Liver (tissue), 9 donors: ENCODE results near the gene NLK. TPM values are rescaled to one million over a fixed set of nuclear protein-coding genes. Genes with fewer than 3 reads are reported as not detected.

ENCODE experiments used
- DNase-seq: peaks from one replicate; pipeline ENCODE4 v3.0.0-alpha.2; 2017; ENCODE audit warnings: low spot score
- H3K27ac ChIP-seq, 2 donors: one replicate each; pipeline ENCODE4 v1.7.0; 2013; ENCODE audit warnings: inconsistent platforms in 2 of 2, low read length in 2 of 2, control low read depth in 1 of 2, low read depth in 1 of 2, mild to moderate bottlenecking in 1 of 2
- H3K27me3 ChIP-seq, 4 donors: one replicate each; pipeline versions ENCODE4 v1.6.1 to v1.7.0; 2013; ENCODE audit warnings: low read length in 3 of 4, inconsistent platforms in 1 of 4, mild to moderate bottlenecking in 1 of 4, moderate library complexity in 1 of 4; ENCODE audit not compliant: control insufficient read depth in 4 of 4, insufficient read depth in 4 of 4
- H3K36me3 ChIP-seq, 4 donors: one replicate each; pipeline versions ENCODE4 v1.6.1 to v1.7.0; 2013; ENCODE audit warnings: low read length in 3 of 4, mild to moderate bottlenecking in 3 of 4, low read depth in 1 of 4, moderate library complexity in 1 of 4; ENCODE audit not compliant: control insufficient read depth in 4 of 4, insufficient read depth in 3 of 4
- H3K4me1 ChIP-seq, 4 donors: one replicate each; pipeline versions ENCODE4 v1.6.1 to v1.7.0; 2013; ENCODE audit warnings: low read length in 3 of 4, mild to moderate bottlenecking in 3 of 4, moderate library complexity in 1 of 4; ENCODE audit not compliant: control insufficient read depth in 4 of 4, insufficient read depth in 4 of 4
- H3K4me3 ChIP-seq, 3 donors: one replicate each; pipeline versions ENCODE4 v1.6.1 to v1.7.0; 2013; ENCODE audit warnings: low read length in 3 of 3, control low read depth in 1 of 3, low read depth in 1 of 3, mild to moderate bottlenecking in 1 of 3
- H3K9ac ChIP-seq, 2 donors: one replicate each; pipeline ENCODE4 v1.7.0; 2013; ENCODE audit warnings: low read length in 2 of 2, mild to moderate bottlenecking in 2 of 2, moderate library complexity in 2 of 2, control low read depth in 1 of 2, low read depth in 1 of 2
- H3K9me3 ChIP-seq, 4 donors: one replicate each; pipeline versions ENCODE4 v1.6.1 to v1.7.0; 2013; ENCODE audit warnings: low read length in 3 of 4; ENCODE audit not compliant: control insufficient read depth in 4 of 4
- EGR1 ChIP-seq, 2 donors: IDR thresholded peaks; 2 replicates each; pipeline ENCODE4 v1.6.1; 2016 to 2018; ENCODE audit warnings: antibody characterized with exemption in 2 of 2, low read depth in 2 of 2
- FOXA1 ChIP-seq: IDR thresholded peaks from 2 replicates; pipeline ENCODE4 v1.6.1; 2016; ENCODE audit warnings: antibody characterized with exemption
- FOXA2 ChIP-seq: IDR thresholded peaks from 2 replicates; pipeline ENCODE4 v1.6.1; 2016; ENCODE audit warnings: antibody characterized with exemption
- GABPA ChIP-seq, 2 donors: IDR thresholded peaks in 1 of 2; conservative IDR thresholded peaks in 1 of 2; 2 replicates each; pipeline ENCODE4 v1.6.1; 2016; ENCODE audit warnings: antibody characterized with exemption in 2 of 2, mild to moderate bottlenecking in 1 of 2, moderate library complexity in 1 of 2
- HNF4A ChIP-seq, 2 donors: conservative IDR thresholded peaks; 2 replicates each; pipeline ENCODE4 v1.6.1; 2016; ENCODE audit warnings: antibody characterized with exemption in 2 of 2, mild to moderate bottlenecking in 2 of 2
- HNF4G ChIP-seq: IDR thresholded peaks from 2 replicates; pipeline ENCODE4 v1.6.1; 2016; ENCODE audit warnings: antibody characterized with exemption
- JUND ChIP-seq, 2 donors: IDR thresholded peaks; 2 replicates each; pipeline ENCODE4 v1.6.1; 2016; ENCODE audit warnings: antibody characterized with exemption in 2 of 2
- NR2F2 ChIP-seq: IDR thresholded peaks from 2 replicates; pipeline ENCODE4 v1.6.1; 2016; ENCODE audit warnings: antibody characterized with exemption
- RAD21 ChIP-seq, 2 donors: IDR thresholded peaks; 2 replicates each; pipeline ENCODE4 v1.6.1; 2016; ENCODE audit warnings: antibody characterized with exemption in 2 of 2, mild to moderate bottlenecking in 2 of 2
- RXRA ChIP-seq, 2 donors: IDR thresholded peaks; 2 replicates each; pipeline ENCODE4 v1.6.1; 2017 to 2018; ENCODE audit warnings: antibody characterized with exemption in 2 of 2, mild to moderate bottlenecking in 1 of 2
- SP1 ChIP-seq: IDR thresholded peaks from 2 replicates; pipeline ENCODE4 v1.6.1; 2018; ENCODE audit warnings: antibody characterized with exemption, mild to moderate bottlenecking
- TAF1 ChIP-seq: conservative IDR thresholded peaks from 2 replicates; pipeline ENCODE4 v1.6.1; 2016; ENCODE audit warnings: antibody characterized with exemption, mild to moderate bottlenecking
- YY1 ChIP-seq: IDR thresholded peaks from 2 replicates; pipeline ENCODE4 v1.6.1; 2016; ENCODE audit warnings: antibody characterized with exemption, mild to moderate bottlenecking
- WGBS: extraction: QIAGEN DNeasy Blood & Tissue Kit; methylation state at CpG from one replicate; pipeline ENCODE4 v1.1.7; 2013; 5-methylcytosine and 5-hydroxymethylcytosine counted together
- polyA plus RNA-seq, 2 donors: library from polyadenylated mRNA; stranded (reverse) in 1 of 2; unstranded in 1 of 2; fragments of 200-250 nt in 1 of 2; fragments of >200 nt in 1 of 2; fragmentation: Nextera tagmentation in 1 of 2; extraction: Ambion mirVana in 1 of 2; gene quantifications; one replicate each; pipeline versions ENCODE4 v1.2.1 to v1.2.3, GENCODE V29; 2013 to 2015
- total RNA-seq, 2 donors: library from RNA; depleted of rRNA; stranded (reverse); fragments of >200 nt; gene quantifications; one replicate each; pipeline ENCODE4 v1.2.3, GENCODE V29; 2014
- TF ChIP-seq, protein P1 (sequence below): IDR thresholded peaks from 2 replicates; pipeline ENCODE4 v1.6.1; 2016; ENCODE audit warnings: antibody characterized with exemption
- TF ChIP-seq, protein P2 (sequence below): fragments of 150-350 bp; IDR thresholded peaks from 2 replicates; pipeline ENCODE4 v1.5.1; 2017; ENCODE audit warnings: improper control_type of control experiment, low read depth, low read length; ENCODE audit not compliant: missing input control
- TF ChIP-seq, protein P3 (sequence below): IDR thresholded peaks from 2 replicates; pipeline ENCODE4 v1.6.1; 2016; ENCODE audit warnings: antibody characterized with exemption, mild to moderate bottlenecking
- TF ChIP-seq, protein P4 (sequence below): IDR thresholded peaks from 2 replicates; pipeline ENCODE4 v1.6.1; 2016; ENCODE audit warnings: antibody characterized with exemption
- donor health status: healthy.
- donor health status: healthy.
- donor health status: healthy.
- donor health status: healthy.
- donor health status: healthy.

The NLK gene
- total and polyA plus RNA-seq, 4 donors: 4.4 to 17.4 (median 9.2) TPM

DNA sequence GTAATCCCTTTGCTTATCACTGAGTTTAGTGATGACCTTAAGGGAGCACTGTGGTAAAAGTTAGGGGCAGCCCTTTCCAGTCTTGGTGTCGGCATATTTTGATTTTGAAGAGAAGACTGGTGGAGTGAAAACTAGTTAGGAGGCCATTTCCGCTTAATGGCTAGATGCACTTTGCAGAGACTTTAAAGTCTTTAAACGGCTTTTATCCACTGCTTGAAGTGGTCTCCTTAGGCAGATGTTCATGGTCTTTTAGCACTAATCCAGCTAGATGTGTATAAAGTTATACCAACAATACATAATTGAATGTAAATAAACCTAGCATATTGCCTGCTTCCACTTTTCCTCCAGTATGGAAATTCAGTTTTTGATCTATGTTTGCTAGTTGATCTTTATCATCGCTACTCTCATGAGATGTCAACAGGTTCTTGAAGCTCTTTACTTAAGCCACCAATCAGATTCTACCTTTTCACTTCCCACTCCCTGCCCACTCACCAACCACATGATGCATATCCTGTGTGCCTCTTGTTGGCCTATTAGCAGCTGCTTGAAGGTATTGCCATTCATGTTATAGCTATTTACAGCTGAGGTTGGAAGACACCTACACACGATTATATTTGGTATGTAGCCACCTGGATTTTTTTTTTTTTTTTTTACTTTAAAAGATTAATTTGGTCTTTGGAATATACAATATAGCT, 132.0 kb downstream of the NLK start:
- Histone ChIP-seq H3K9me3 (no peaks in the 10 kb centered on the region), H3K27ac (no peak overlapping the region), H3K4me3 (no peak overlapping the region), H3K27me3 (no peaks in the 10 kb centered on the region), H3K4me1 (peaks cover 0 to 7% (median 4%) of the 10 kb centered on the region in 4 donors), H3K9ac (no peak overlapping the region), H3K36me3 (peaks cover 2 to 6% (median 3%) of the 10 kb centered on the region in 4 donors)
- TF ChIP-seq NR2F2 (no peak), TAF1 (no peak), RXRA (IDR thresholded peaks at IDR 0.05) (no peak), YY1 (no peak), FOXA2 (no peak), EGR1 (IDR thresholded peaks at IDR 0.05; ENCODE audit: low read depth in 2 of 2) (no peak), HNF4A (conservative IDR thresholded peaks at IDR 0.05) (no peak), JUND (IDR thresholded peaks at IDR 0.05) (no peak), RAD21 (IDR thresholded peaks at IDR 0.05) (no peak), GABPA (IDR thresholded peaks at IDR 0.05 in 1 of 2, conservative IDR thresholded peaks at IDR 0.05 in 1 of 2) (no peak), FOXA1 (no peak)
- TF ChIP-seq, protein P1, sequence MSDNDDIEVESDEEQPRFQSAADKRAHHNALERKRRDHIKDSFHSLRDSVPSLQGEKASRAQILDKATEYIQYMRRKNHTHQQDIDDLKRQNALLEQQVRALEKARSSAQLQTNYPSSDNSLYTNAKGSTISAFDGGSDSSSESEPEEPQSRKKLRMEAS: no peak
- TF ChIP-seq, protein P2, sequence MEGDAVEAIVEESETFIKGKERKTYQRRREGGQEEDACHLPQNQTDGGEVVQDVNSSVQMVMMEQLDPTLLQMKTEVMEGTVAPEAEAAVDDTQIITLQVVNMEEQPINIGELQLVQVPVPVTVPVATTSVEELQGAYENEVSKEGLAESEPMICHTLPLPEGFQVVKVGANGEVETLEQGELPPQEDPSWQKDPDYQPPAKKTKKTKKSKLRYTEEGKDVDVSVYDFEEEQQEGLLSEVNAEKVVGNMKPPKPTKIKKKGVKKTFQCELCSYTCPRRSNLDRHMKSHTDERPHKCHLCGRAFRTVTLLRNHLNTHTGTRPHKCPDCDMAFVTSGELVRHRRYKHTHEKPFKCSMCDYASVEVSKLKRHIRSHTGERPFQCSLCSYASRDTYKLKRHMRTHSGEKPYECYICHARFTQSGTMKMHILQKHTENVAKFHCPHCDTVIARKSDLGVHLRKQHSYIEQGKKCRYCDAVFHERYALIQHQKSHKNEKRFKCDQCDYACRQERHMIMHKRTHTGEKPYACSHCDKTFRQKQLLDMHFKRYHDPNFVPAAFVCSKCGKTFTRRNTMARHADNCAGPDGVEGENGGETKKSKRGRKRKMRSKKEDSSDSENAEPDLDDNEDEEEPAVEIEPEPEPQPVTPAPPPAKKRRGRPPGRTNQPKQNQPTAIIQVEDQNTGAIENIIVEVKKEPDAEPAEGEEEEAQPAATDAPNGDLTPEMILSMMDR: no peak
- TF ChIP-seq, protein P3, sequence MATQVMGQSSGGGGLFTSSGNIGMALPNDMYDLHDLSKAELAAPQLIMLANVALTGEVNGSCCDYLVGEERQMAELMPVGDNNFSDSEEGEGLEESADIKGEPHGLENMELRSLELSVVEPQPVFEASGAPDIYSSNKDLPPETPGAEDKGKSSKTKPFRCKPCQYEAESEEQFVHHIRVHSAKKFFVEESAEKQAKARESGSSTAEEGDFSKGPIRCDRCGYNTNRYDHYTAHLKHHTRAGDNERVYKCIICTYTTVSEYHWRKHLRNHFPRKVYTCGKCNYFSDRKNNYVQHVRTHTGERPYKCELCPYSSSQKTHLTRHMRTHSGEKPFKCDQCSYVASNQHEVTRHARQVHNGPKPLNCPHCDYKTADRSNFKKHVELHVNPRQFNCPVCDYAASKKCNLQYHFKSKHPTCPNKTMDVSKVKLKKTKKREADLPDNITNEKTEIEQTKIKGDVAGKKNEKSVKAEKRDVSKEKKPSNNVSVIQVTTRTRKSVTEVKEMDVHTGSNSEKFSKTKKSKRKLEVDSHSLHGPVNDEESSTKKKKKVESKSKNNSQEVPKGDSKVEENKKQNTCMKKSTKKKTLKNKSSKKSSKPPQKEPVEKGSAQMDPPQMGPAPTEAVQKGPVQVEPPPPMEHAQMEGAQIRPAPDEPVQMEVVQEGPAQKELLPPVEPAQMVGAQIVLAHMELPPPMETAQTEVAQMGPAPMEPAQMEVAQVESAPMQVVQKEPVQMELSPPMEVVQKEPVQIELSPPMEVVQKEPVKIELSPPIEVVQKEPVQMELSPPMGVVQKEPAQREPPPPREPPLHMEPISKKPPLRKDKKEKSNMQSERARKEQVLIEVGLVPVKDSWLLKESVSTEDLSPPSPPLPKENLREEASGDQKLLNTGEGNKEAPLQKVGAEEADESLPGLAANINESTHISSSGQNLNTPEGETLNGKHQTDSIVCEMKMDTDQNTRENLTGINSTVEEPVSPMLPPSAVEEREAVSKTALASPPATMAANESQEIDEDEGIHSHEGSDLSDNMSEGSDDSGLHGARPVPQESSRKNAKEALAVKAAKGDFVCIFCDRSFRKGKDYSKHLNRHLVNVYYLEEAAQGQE: no peak
- 84% methylated on average over 5 of the region's 5 CpGs for WGBS
- DNase-seq: no peak

DNA sequence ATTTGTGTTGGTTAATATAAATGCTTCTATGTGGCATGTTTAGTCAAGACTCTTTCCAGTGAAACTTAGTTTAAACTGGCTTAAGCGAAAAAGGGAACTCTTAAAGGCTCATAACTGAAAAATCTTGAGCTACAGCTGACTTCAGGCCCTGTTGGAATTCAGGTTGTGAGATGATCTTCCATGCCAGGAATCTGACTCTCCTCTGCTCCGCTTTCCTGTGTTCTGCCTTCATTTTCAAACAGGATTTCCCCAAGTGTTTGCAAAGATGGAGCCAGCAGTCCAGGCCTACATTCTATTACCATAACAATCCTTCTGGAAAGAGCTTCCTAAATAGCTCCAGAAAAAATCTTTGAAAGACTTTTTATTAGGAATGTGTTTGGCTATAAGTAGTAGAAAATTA, 134.9 kb downstream of the NLK start:
- Histone ChIP-seq H3K27ac (no peak overlapping the region), H3K27me3 (no peaks in the 10 kb centered on the region), H3K4me1 (peaks cover 0 to 9% (median 6%) of the 10 kb centered on the region in 4 donors), H3K9ac (no peak overlapping the region), H3K36me3 (peaks cover 0 to 4% (median 3%) of the 10 kb centered on the region in 4 donors), H3K9me3 (no peaks in the 10 kb centered on the region), H3K4me3 (no peak overlapping the region)
- no peak for DNase-seq
- 97% methylated on average over 2 of the region's 2 CpGs for WGBS
- no peak for TF ChIP-seq RXRA (IDR thresholded peaks at IDR 0.05)
- TF ChIP-seq HNF4G: no peak
- TF ChIP-seq EGR1 (IDR thresholded peaks at IDR 0.05; ENCODE audit: low read depth in 2 of 2): no peak
- TF ChIP-seq NR2F2: no peak
- TF ChIP-seq, protein P4, sequence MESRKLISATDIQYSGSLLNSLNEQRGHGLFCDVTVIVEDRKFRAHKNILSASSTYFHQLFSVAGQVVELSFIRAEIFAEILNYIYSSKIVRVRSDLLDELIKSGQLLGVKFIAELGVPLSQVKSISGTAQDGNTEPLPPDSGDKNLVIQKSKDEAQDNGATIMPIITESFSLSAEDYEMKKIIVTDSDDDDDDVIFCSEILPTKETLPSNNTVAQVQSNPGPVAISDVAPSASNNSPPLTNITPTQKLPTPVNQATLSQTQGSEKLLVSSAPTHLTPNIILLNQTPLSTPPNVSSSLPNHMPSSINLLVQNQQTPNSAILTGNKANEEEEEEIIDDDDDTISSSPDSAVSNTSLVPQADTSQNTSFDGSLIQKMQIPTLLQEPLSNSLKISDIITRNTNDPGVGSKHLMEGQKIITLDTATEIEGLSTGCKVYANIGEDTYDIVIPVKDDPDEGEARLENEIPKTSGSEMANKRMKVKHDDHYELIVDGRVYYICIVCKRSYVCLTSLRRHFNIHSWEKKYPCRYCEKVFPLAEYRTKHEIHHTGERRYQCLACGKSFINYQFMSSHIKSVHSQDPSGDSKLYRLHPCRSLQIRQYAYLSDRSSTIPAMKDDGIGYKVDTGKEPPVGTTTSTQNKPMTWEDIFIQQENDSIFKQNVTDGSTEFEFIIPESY: no peak
- TF ChIP-seq, protein P1: no peak
- TF ChIP-seq, protein P3: no peak
- no peak for TF ChIP-seq SP1
- no peak for TF ChIP-seq JUND (IDR thresholded peaks at IDR 0.05)
- TF ChIP-seq, protein P2: no peak
- TF ChIP-seq HNF4A (conservative IDR thresholded peaks at IDR 0.05): no peak
- no peak for TF ChIP-seq FOXA2
